ENCODE results near the gene KIF15. TPM values are rescaled to one million over a fixed set of nuclear protein-coding genes. Genes with fewer than 3 reads are reported as not detected.

Gene KIF15
- total RNA-seq, 2 donors from 2014 or later = 0.42 to 2.4 TPM

GRCh38 chr3:44764248-44764647 lies 2.7 kb downstream of the KIF15 start:
- Histone ChIP-seq H3K4me1 (ENCODE audit: control insufficient read depth in 1 of 2, low read depth in 2 of 2) (peaks cover 5 to 13% of the 10 kb centered on the region in 2 donors), H3K27ac (no peak overlapping the region), H3K36me3 (no peaks in the 10 kb centered on the region), H3K9me3 (no peaks in the 10 kb centered on the region), H3K27me3 (replicated peaks; ENCODE audit: insufficient read depth) (no peaks in the 10 kb centered on the region), H3K4me3 (no peak overlapping the region)
- ATAC-seq (ENCODE audit: insufficient number of reproducible peaks, low FRiP score, low read depth) (no peak), DNase-seq (ENCODE audit: low spot score) (no peak)
- no peak for TF ChIP-seq CTCF (IDR thresholded peaks at IDR 0.05)

GRCh38 chr3:44771424-44772098 lies 10.0 kb downstream of the KIF15 start:
- Histone ChIP-seq H3K4me1 (ENCODE audit: control insufficient read depth in 1 of 2, low read depth in 2 of 2) (no peaks in the 10 kb centered on the region), H3K27me3 (replicated peaks; ENCODE audit: insufficient read depth) (no peaks in the 10 kb centered on the region), H3K27ac (no peak overlapping the region), H3K9me3 (peaks cover 11% of the 10 kb centered on the region), H3K4me3 (no peak overlapping the region), H3K36me3 (no peaks in the 10 kb centered on the region)
- DNase-seq (ENCODE audit: low spot score) = no peak
- no peak for ATAC-seq (ENCODE audit: insufficient number of reproducible peaks, low FRiP score, low read depth)
- no peak for TF ChIP-seq CTCF (IDR thresholded peaks at IDR 0.05)

- H3K36me3 ChIP-seq = no peaks in the 10 kb centered on the region
- peaks cover 11% of the 10 kb centered on the region for H3K9me3 ChIP-seq
- no peak for TF ChIP-seq CTCF (IDR thresholded peaks at IDR 0.05)
- no peak for DNase-seq (ENCODE audit: low spot score)
- no peaks in the 10 kb centered on the region for H3K27me3 ChIP-seq (replicated peaks; ENCODE audit: insufficient read depth)
- H3K27ac ChIP-seq = no peak overlapping the region
- no peak overlapping the region for H3K4me3 ChIP-seq
- no peak for ATAC-seq (ENCODE audit: insufficient number of reproducible peaks, low FRiP score, low read depth)
- no peaks in the 10 kb centered on the region for H3K4me1 ChIP-seq (ENCODE audit: control insufficient read depth in 1 of 2, low read depth in 2 of 2)
Observed at GRCh38 chr3:44772099-44772442, 10.5 kb downstream of the KIF15 start.

- Histone ChIP-seq H3K4me1 (ENCODE audit: control insufficient read depth in 1 of 2, low read depth in 2 of 2) (no peaks in the 10 kb centered on the region), H3K36me3 (no peaks in the 10 kb centered on the region), H3K4me3 (no peak overlapping the region), H3K27me3 (replicated peaks; ENCODE audit: insufficient read depth) (no peaks in the 10 kb centered on the region), H3K27ac (no peak overlapping the region), H3K9me3 (no peaks in the 10 kb centered on the region)
- ATAC-seq (ENCODE audit: insufficient number of reproducible peaks, low FRiP score, low read depth) = no peak
- no peak for DNase-seq (ENCODE audit: low spot score)
- TF ChIP-seq CTCF (IDR thresholded peaks at IDR 0.05) = no peak
Observed at GRCh38 chr3:44782891-44783290, 21.3 kb downstream of the KIF15 start.

GRCh38 chr3:44795197-44795596 lies 33.6 kb downstream of the KIF15 start:
- H3K36me3 ChIP-seq = no peaks in the 10 kb centered on the region
- no peaks in the 10 kb centered on the region for H3K27me3 ChIP-seq (replicated peaks; ENCODE audit: insufficient read depth)
- H3K4me1 ChIP-seq (ENCODE audit: control insufficient read depth in 1 of 2, low read depth in 2 of 2) = no peaks in the 10 kb centered on the region
- no peaks in the 10 kb centered on the region for H3K9me3 ChIP-seq
- no peak overlapping the region for H3K4me3 ChIP-seq
- no peak for ATAC-seq (ENCODE audit: insufficient number of reproducible peaks, low FRiP score, low read depth)
- no peak for DNase-seq (ENCODE audit: low spot score)
- H3K27ac ChIP-seq = no peak overlapping the region
- no peak for TF ChIP-seq CTCF (IDR thresholded peaks at IDR 0.05)
